GM18519 (cell line): ENCODE measurements around the gene PRPS2.

ENCODE experiments used
- ATAC-seq: cut with Tn5 transposase; IDR thresholded peaks from one replicate; pipeline ENCODE4 v1.9.1; 2021; ENCODE audit warnings: mild to moderate bottlenecking, moderate library complexity; ENCODE audit not compliant: unreplicated experiment, low FRiP score

PRPS2 gene

GRCh38 chrX:12811658-12812057 is 20.4 kb downstream of the PRPS2 start:
- ATAC-seq, result no peak

- ATAC-seq, result no peak
Observed at GRCh38 chrX:12814420-12814819, 23.2 kb downstream of the PRPS2 start.

DNA sequence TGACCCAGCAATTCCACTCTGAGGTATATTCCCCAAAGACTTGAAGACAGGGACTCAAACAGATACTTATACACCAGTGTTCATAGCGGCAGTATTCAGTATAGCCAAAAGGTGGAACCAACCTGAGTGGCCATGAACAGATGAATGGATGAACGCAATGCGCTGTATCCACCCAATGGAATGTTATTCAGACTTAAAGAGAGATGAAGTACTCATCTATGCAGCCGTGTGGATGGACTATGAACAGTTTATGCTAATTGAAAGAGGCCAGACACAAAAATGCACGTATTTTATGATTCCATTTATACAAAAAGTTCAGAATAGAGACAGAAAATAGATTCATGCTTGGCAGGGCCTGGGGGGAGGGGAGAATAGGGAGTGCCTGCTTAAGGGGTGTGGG is 26.3 kb downstream of the PRPS2 start:
- ATAC-seq, result no peak

DNA sequence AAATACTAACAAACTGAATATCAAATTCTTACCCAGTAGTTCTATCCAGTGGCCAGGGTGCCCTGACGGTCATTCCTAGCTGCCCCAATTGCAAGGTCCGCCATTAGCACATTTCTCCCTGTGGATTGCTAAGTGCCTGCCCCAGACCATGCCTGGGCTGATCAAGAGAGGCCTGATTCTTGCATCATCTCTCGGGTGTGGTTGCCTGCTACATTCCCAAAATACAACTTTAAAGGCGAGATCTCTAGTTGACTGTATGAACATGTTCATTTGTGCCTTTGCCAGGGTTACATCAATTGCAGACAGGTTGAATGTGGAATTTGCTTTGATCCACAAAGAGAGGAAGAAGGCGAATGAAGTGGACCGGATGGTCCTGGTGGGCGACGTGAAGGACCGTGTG is 28.0 kb downstream of the PRPS2 start:
- ATAC-seq, result no peak

DNA sequence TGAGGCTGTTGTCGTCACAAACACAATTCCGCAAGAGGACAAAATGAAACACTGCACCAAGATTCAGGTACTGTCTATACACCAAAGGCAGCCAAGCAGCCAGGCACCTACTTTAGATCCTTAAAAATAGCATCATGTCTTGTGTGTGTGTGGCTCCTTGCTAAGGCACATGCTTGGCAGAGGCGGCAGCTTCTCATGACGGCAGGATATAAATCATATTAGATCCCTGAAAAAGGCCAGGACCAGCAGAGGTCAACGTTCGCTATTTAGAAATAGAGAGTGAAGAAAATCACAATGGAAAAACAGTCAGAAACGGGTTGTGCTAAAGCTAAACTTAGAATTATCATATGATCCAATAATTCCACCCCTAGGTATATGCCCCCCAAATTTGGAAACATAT is 29.5 kb downstream of the PRPS2 start:
- ATAC-seq, result no peak

DNA sequence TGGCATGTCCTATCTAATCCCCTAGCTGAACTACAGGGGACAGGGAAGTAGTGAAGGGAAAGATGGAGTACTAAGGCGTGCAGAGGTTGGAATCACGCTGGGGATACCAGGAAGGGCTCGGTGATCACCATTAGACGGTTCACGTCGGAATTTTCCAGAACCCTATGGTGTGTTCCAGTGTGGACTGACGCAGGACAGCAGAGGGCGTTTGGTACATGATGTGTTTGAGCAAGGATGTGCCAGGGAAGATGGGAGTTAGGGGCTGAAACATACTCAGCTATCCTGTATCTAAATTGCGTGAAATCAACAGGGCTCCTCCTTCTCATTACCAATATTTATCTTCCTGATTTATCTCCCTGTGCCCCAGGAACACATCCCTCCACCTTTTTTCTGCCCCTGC is 33.7 kb downstream of the PRPS2 start:
- no peak for ATAC-seq

- ATAC-seq, result no peak
Observed at GRCh38 chrX:12825801-12826200, 34.6 kb downstream of the PRPS2 start.

GRCh38 chrX:12843061-12843667 is 52.0 kb downstream of the PRPS2 start:
- no peak for ATAC-seq

GRCh38 chrX:12843668-12844279 is 52.6 kb downstream of the PRPS2 start:
- peak; percentile 89 for ATAC-seq

DNA sequence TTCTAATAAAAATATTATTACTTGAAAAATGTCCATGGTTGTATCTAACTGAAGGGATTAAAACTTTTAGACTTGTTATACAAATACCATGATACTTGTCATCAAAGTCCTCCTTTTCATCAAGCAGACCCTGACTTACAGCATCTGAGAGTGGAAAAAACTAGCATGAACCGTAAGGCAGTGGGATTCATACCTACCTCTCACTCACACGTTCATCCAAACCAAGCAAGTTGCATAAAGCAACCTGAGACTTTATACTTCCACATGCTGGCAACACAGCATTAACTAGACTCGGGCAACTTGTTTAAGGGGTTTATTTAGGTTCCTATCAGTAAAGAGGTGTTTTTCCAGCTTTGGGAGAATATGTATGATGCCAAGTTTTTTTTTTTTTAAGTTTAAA is 53.1 kb downstream of the PRPS2 start:
- no peak for ATAC-seq

DNA sequence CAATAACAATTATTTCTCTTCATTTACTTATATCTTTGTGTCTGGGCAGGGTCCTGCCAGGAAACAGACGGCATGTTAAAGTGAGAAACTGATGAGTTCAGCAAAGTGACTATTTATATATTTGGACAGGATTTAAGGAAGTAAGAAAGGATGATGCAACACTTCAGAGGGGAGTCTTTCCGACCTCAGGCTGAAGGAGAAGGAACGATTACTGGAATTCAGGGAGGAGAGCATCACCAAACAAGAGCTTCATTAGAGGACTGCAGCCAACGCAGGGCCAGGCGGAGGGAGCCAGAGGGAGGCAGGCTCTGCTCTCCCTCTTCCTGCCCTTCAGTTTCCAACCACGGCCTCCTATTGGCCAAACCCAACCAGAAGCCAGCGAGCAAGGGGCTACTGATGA is 74.1 kb downstream of the PRPS2 start:
- no peak for ATAC-seq

DNA sequence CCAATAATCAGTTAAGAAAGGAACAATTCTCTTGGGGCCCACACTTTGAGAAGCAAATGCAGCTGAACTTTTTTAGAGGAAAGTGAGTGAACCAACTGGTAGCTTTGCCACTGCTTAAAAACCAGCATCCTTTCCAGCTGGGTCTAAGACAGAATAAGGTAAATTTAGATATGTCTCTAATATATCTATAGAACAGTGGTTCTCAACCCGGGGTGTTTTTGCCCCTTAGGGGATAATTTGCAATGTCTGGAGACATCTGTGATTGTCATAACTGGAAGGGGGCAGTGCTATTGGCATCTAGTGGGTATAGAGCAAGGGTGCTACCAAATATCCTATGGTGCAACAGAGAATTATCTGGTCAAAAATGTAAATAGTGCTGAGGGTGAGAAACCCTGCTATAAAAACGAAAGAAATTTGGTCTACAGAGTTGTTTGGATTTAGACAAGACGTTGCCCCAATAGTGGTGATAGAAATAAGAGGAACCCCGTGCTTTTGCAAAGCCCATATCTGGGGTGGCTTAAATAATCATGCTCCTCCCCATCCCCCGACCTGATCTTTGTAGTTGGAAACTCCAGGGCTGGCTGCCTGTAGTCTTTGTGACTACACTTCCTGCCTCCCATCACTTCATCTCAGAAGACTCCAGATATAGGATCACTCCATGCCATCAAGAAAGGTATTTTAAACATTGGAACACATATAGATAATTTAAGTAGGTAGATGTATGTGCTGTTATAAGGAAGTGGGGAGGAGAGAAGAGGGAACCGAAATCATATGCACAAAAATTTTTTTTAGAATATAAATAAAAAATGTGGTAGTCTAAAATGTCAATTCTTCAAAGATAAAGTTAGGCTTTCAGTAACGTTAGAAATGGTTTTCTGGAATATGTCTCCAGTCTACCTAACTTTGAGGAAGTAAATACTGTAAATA is 75.5 kb downstream of the PRPS2 start, which contains the start of gene TLR7:
Gene TLR7 (plus strand): TSS at position 622 of the 927 bp plus-strand sequence. CDS start 507 bp downstream, outside the sequence.
- ATAC-seq, result no peak

GRCh38 chrX:12867685-12868084 is 76.5 kb downstream of the PRPS2 start:
- ATAC-seq, result no peak

DNA sequence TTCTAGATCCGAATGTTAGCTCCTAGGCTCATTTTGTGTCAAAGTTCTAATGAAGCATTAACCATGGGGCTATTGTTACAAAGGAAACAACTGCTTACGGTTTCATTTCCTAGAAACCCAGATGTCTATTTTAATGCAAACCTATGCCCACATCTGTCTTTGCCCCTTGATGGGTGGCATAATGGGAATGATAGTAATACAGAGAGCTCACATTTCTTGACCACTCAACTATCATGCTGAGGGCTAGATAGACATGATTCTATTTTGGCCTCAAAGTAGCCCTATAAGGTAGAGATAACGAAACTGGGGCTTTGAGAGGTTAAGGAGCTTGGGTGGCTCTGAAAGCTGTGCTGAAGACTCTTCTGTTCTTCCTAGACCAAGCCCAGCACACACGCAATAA is 77.5 kb downstream of the PRPS2 start:
- ATAC-seq, result no peak

GRCh38 chrX:12871257-12871656 is 80.0 kb downstream of the PRPS2 start:
- no peak for ATAC-seq

DNA sequence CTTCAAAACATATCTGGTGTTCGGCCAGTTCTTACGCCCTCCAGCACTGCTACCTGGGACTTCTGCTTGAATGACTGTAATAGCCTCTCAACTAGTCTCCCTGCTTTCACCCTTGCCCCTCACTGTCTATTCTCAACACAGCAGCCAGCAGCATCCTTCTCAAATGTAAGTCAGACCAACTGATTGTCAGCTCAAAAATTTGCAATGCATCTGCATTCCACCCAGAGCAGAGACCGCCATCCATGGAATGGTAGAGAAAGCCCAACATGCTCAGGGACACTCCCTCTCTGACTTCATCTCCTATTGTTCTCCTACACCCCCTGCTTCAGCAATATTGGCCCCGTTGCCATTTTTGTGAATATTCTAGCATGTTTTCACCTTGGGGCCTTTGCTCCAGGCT is 81.5 kb downstream of the PRPS2 start:
- no peak for ATAC-seq
